Mucosa of gallbladder (tissue), 1 donor: ENCODE measurements around the gene CARD19. TPM values are rescaled to one million over a fixed set of nuclear protein-coding genes. Genes with fewer than 3 reads are reported as not detected.
"Not testable (repeated sequence)": the region's sequence is repeated elsewhere in the genome, so short reads cannot be mapped to it uniquely, and the experiment has no call there.

Experiments
- DNase-seq: peaks from one replicate; pipeline ENCODE4 v3.0.0-alpha.2; 2020; ENCODE audit warnings: low spot score
- total RNA-seq: library from RNA; stranded (reverse); gene quantifications from one replicate; pipeline ENCODE4 v1.2.1, GENCODE V29; 2021
- donor health status: DM: no; HTN: no; CAD: no.

The CARD19 gene
- total RNA-seq, 1 donor from 2014 or later: 45.2 TPM

DNA sequence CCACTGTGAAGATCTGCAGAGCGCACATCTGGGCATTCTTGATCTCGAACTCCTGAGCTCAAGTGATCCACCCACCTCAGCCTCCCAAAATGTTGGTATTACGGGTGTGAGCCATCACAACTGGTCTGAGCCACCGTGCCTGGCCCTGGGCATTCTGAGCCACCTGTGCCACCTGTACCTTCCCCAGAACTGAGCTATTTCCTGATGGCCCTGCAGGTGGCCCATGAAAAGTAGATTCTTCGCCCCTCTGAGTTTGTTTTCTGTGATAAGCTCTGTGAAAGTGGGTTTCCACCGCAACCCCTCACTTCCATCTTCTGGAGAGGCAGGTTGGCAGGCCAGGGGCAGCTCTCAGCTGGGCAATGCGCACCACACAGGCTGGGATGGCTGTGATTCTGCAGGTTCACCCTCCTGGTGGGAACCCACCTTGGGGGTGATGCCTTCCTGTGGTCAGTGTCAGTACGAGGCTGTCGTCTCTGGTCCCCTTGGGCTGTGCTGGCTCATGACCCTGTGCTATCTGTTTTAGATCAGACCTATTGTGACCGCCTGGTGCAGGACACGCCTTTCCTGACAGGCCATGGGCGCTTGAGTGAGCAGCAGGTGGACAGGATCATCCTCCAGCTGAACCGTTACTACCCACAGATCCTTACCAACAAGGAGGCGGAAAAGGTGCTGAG, 11.3 kb downstream of the CARD19 start:
- no peak for DNase-seq

DNA sequence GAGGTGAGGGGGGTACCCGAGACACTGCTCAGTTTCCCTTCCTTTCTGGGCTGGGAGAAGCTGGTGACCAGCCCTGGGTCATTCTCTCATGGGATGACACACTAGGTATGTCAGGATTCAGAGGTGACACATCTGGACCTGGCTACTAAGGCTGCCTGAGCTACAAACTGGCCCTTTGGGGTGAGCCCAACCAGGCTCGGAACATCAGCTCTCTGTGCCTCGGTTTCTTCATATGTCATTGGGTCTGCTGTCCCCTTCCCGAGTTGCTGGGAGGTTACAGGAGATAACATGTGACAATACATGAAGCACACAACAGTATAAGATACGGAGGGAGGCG, 11.8 kb downstream of the CARD19 start:
- no peak for DNase-seq

DNA sequence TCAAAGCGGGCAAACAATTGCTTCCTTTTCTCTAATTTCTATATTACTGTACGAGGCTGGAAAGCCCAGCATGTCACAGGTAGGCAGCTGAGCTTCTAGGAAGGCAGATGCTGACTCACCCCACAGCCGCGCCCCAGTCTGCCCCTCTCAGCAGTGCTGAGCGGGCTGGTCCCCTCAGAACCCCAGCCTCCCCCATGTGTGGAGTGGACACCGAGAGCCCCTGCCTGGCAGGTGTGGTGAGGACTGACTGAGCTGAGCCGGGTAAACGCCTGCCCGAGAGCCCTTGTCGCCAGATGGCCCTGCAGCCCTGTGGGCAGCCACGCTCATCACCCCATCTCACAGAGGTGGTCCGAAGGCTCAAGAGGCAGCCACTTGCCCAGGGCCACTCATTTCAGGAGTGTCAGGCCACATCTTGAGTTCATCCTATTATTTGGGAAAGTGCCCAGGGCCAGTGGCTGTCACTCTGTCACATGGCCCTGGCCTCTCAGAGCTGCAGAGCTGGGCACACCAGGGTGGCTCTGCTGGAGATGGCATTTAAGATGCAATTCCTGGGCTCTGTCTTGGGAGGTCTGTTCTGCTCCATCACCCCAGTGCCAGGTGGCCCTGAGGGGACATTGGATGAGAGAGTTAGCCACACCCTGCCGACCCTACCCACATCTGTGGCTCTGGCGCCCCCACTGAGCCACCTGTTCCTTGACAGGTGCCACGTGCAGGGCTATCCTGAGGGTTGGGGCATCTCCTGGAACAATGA, 12.4 kb downstream of the CARD19 start:
- DNase-seq: no peak

DNA sequence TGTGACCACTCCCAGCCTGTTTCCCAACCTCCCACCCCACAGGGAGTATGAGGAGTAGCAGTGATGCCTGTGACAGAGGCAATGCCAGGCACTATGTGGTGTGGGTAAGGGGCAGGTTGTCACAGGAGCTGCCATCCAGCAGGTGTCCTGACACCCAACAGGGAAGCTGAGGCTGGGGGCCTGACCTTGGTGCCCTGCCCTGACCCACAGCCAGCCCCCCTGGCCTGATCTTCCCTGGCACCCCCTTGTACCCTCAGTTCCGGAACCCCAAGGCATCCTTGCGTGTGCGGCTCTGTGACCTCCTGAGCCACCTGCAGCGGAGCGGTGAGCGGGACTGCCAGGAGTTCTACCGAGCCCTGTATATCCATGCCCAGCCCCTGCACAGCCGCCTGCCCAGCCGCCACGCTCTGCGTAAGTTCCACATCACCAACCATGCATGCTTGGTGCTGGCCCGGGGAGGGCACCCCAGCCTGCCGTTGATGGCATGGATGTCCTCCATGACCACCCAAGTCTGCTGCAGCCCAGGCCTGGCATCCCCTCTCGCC, 14.4 kb downstream of the CARD19 start:
- no peak for DNase-seq

DNA sequence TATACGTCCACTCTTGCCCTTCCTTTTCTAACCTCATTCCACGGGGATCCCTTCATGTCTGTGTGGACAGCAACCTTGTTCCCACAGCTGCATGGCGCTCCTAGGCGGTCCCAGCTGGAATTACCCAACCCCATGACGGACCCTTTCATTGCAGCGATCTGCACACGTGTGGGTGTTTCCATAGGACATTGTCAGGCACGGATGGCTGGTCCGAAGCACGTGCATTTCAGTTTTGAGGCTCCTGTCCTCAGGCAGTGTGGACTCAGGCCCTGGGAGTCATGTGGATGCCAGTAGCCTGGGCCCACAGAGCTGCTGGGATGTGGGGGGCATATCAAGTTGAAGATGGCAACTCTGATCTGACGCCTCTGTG, 15.0 kb downstream of the CARD19 start:
- DNase-seq: no peak

DNA sequence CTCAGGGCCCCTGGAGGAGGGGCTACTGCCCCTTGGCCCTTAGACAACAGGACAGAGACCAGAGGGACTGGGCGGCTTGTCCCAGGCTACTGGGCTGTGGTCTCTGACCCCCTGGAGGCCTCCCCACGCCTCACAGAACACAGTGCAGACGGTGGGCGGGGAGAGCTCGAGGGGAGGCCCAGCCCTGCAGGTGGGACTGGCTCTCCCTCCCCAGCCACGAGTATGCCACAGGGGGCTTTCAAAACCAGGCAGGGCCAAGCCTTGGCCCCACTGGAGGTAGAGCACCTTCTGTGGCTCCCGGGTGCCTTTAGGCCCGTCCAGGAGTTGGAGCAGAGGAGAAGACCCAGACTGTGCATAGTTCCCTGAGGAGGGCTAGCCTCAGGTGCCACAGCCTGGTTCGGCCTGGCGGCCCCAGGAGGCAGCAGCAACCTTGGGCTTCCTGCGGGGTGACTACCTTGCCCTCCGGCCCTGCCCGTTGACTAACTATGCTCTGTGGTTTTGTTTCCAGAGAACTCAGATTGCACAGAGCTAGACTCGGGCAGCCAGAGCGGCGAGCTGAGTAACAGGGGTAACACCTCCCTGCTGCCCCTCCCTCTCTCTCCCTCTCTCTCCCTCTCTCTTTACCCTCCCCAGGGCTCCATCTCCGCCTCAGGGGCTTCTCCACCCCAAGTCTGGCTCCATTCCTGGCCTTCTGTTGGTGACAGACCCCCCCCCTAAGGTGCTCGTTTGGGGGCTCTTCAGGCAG, 15.5 kb downstream of the CARD19 start:
- DNase-seq: no peak

DNA sequence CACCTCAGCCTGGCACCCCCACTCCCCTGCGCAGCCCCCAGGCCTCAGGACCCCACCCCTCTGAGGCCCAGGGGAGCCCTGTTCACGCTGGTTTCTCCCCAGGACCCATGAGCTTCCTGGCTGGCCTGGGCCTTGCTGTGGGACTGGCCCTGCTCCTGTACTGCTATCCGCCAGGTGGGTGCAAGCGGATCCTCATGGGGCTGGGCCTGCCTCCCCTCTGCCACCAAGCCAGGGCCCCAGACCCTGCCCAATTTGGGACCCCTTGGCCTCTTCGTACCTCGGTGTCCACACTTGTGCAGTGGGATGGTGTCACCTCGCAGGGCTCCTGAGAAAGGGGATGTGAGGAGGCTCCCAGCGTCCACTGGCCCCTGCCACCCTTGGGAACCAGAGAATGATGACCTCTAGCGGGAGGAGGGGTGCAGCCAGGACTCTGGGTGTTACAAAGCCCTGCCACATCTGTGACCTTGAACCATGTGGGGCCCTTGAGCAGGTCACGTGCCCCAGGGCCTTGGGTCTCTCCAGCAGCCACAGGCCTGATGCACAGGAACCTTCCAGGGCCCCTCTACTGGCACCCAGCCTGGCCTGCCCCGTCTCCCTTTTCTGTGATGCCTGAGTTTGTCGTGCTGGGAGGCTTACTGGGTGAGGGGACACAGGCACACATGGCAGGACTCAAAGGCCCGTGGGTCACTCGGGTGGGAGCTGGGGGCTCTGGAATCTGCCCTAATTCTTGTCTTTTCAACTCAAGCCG, 16.3 kb downstream of the CARD19 start:
- DNase-seq: no peak

DNA sequence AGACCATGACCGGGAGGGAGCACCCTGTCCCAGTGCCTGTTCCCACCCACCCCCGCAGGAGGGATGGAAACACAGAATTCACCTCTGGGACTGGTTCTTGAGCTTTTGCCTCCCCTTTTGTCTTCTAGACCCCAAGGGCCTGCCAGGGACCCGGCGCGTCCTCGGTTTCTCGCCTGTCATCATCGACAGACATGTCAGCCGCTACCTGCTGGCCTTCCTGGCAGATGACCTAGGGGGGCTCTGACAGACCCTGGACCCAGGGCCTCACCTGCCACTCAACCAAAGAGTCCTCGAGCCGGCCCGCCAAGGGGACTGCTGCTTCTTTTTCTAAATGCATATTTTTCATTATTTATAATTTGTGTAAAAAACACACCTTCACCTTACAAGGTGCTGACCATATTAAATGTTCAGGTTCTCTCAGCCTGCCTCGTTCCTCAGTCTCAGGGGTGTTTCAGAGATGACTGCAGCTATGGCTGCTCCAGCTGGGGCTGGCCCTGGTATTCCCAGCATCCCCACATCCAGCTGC, 16.9 kb downstream of the CARD19 start:
- no peak for DNase-seq

DNA sequence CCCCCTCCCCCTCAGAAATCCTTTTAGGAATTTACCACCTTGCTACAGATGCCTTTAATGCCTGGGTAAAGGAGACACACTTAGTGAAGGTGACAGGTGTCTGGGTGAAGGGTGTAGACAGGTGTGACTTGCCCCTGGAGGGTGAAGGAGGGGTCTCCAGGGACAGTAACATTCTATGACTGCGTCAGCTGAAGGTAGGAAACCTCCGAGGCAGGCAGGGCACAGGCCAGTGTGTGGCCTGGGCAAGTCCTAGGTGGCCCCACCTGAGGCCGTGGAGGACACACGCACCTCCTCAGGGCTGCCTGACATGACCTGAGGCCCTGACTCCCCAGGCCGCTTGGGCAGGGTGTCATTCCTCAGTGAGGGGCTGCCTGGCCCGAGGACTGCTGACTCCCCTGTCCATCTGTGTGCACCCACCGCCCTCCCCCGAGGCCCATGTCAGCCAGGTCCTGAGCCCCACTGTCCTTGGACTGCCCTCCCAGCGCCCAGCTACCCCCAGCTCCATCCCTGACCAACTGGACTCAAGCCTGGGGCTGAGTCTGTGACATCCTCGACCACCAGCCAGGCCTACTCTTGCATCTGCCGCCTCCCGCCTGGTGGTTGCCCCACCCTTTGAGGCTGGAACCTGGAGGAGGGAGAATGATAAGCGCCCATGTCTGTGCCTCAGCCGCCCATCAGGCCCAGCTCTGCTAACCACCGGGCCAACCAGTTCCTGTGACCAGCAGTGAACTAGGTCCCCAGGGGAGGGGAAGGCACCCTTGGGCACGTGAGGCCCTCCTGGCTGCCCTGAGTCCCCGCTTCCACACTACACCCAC, 18.4 kb downstream of the CARD19 start:
- DNase-seq: no peak

DNA sequence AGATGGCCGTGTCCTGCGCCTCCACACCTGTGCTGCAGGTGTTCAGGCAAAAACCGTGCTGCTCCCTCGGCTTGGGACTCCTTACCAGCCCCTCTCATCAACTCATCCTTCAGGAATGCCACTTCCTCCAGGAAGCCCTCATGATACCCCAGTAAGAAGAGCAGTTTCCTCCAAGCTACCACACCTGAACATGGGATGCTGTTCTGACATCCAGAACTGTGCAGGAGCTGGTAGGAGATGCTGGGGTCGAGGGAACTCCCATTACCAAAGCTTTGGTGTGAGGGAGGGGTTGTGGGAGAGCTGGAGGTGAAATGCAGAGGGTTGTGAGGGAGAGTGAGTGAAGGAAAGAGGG, 18.9 kb downstream of the CARD19 start:
- no peak for DNase-seq

DNA sequence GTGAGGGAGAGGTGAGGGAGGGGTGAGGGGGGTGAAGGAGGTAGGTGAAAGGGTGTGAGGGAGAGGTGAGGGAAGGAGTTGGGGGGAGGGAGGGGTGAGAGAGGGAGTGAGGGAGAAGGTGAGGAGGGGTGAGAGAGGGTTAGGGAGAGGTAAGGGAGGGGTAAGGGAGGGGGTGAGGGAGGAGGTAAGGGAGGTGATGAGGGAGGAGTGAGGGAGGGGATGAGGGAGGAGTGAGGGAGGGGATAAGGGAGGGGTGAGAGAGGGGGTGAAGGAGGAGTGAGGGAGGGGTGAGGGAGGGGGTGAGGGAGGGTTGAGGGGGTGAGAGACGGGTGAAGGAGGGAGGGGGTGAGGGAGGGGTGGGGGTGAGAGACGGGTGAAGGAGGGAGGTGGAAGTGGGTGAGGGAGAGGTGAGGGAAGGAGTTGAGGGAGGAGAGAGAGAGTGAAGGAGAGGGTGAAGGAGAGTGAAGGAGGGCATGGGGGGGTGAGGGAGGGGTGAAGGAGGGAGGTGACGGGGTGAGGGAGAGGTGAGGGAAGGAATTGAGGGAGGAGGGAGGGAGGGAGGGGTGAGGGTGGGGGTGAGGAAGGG, 19.6 kb downstream of the CARD19 start:
- DNase-seq: no peak

DNA sequence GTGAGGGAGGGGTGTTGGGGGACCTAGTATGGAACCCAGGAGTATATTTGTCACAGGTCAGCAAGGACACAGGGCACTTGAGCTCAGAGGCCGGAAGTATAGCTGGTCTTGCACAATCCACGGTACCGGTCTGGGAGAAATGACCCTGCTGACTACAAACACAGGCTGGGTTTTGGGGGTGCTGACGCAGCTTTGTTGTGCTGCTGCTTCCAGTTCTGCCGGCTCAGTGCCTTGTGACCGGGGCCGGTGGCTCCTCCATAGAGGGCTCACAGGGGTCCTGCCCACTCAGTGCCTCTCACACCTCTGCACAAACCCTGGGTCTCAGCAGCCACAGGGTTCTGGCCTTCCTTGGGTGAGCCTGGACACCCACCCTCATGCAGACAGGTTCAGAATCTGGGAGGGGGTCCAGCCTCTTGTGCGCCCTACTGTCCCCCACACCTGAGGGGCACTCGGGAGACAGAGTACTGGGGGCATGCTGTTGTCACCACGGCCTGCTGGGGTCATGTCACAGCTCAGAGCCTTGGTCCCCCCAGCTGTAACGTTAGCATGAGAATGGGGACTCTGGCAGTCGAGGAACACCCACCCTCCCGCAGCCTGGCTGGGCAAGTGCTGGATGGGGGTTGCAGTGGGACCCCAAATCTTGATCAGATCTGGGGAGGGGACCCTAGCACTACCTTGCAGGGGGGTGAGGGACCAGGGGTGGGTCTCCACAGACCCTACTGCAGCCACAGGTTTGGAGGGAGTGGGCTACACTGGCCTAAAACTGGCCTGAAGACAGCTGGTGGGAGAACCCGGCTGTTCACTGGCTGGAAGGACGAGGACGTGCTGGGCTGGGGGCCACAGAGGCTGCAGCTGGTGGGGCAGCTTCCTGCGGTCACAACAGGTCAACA, 20.3 kb downstream of the CARD19 start:
- peak; percentile 83 for DNase-seq

DNA sequence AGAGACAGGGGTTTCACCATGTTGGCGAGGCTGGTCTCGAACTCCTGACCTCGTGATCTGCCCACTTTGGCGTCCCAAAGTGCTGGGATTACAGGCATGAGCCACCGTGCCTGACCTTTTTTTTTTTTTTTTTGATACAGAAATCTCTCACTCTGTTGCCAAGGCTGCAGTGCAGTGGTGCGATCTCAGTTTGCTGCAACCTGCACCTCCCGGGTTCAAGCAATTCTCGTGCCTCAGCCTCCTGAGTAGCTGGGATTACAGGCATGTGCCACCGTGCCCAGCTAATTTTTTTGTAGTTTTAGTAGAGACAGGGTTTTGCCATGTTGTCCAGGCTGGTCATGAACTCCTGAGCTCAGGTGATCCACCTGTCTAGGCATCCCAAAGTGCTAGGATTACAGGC, 21.5 kb downstream of the CARD19 start:
- not testable (repeated sequence) for DNase-seq

DNA sequence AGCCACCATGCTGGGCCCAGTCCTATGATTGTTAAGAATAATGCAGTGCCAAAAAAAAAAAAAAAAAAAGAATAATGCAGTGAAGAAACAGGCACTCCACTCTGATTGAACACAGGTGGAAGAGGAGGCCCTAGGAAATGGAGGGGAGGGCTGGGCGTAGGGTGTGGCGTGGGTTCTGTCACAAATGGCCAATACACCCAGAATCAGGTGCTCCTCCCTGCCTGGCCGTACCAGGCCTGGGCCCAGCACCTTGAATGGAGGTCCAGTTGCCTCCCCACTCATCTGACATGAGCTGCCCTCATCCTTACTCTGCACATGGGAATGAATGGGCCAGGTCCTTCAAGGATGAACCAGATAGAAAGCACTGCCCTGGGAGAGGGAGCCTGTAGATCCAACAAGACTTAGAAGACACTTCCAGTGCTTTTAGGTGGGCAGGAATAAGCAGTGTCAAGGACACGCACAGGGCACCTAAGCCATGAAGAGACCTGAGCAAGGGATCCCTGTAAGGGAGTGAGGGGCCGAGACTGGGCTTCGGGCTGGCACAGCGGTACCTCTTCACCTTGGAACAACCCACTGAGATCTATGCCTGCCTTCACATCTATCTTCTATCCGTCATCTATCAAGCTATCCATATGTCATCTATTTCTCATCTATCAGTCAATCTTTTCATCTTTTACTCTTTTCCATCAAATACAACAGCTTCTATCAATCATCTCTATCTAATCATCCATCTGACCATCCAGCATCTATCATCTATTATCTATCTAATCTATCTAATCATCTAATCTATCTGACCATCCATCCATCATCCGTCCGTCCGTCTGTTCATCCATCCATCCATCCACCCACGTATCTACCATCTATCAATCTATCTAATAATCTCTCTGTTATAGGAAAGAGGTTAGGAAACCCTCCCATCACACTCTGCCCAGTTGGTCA, 22.2 kb downstream of the CARD19 start:
- DNase-seq: no peak

DNA sequence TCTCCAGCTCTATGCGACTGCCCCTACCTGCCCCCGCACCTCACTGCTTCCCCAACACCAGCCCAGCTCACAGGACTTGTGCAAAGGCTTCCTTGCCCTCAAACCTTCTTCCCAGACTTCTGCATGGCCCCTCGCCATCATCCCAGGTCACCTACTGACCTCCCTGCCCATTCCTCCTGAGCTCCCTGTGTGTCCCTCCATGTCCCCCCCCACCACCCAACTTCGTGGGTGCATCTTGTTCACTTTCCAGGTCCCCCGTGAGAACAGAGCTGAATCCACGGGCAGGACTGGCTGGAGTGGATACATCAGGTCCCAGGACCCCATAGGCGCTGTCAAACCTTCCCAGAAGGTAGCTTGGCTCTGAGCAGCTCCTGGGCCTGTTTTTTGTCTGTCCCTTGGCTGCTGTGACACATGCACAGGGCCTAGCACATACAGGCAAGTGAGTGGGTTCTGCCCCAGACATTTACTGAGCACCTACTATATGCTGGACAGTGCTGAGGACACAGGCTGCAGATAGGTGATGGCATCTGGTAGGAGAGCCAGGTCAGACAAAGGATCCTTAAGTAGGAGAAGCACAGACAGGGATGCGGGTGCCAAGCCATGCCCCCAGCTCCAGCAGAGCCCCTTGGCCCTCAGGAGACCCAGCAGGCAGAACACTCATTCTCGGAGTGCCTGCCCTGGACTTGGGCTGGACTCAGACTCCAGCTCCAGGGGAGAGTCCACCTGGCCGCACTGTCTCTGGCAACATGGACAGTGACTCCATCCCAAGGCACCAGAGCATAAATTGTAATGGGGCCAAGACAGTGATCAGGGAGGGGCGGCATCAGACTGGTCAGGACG, 23.1 kb downstream of the CARD19 start:
- no peak for DNase-seq

DNA sequence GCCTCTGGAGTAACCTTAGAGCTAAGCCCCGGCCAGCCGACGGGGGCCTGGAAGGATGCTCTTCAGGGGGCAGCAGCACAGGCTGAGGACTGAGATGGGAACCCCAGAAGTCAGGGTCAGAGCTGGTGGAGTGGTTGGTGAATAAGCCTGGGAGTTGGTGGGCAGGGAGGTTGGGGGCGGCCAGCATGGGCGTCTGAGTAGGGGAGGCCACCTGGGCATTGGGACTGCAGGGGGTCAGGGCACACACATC, 23.6 kb downstream of the CARD19 start:
- DNase-seq: no peak

DNA sequence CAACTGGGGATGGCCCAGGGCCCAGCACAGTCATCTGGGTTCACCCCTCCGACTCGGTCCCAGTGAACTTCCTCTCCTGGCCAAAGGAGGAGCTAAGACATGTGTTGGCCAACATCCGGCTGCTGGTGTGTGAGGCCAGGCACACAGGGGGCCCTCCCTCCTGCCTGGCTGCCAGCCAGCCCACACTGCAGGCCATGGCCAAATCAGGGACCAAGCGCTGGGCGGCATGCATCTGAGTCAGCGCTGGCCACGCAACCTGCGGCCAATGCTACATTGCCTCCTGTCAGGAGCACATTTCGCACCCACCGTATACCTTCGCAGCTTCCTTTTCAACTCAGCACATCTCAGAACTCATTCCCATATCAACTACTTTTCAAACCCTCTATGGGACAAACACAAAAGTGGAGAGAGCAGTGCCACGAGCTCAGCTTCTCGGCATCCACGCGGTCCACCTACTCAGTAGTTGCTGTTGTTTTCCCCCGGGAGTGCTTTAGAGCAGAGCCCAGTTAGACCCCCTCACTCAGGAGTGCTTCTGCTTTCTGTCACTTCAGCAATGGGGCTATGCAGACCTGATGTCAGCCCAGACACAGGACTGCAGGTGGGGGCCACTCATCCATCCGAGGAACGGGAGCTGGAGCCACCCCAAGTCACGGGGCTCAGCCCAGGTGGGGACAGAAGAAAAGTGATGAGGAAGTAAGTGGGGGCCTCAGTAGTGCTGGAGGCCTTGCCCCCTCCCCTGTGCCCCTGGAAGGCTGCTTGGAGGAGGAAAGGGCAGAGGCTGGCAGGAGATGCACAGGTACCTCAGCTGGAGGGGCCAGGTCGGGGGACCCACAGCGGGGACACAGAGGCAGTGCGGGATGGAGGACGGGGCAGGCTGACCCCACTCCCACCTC, 24.2 kb downstream of the CARD19 start:
- peak; percentile 92 for DNase-seq
